ENCODE data around the gene CCNI.
"Not testable (repeated sequence)": the region's sequence is repeated elsewhere in the genome, so short reads cannot be mapped to it uniquely, and the experiment has no call there.

CCNI gene

DNA sequence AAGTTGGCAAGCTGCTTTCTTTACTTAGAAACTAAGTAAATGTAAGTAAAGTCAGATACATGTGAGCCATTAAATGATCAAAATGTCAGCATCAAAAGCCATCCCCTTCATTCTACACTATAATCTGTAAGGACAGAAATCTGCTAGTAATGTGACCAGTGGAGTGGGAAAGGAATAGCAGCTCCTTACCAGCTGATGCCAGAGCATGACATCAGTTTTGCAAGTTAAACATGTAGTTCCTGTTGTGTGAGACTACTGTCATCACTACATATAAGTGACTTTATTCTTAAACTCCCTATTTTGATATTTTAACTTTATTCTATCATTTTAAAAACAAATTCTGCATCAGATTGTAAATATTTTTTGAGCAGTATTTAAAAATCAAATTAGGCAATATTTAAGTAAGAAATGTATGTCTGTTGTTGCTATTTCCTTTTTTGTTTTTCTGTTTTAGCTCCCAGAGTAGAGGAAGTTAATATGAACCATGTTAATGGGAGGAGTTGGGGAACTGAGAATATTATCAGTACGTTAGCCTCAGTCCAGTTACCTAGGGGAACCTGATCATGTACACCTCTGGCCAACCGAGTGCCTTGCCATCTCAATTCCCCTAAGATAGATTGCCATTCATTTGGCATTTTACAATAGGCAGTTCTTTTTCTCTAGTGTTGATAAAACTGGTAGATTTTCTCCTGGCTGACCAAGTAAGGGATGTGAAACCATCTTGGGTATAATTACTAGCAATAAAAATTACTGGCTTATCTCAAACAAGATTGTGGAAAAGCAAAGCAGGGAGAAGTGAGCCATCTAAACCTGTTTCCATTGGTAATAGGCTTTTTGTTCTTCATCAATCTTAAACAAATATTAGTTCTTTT is 34.7 kb downstream of the CCNI start:
- DNase-seq (ENCODE audit: low spot score): no peak

- DNase-seq (ENCODE audit: low spot score): no peak
Observed at GRCh38 chr4:77040270-77040669, 35.5 kb downstream of the CCNI start.

GRCh38 chr4:77039796-77040195 is 36.0 kb downstream of the CCNI start:
- no peak for DNase-seq (ENCODE audit: low spot score)

DNA sequence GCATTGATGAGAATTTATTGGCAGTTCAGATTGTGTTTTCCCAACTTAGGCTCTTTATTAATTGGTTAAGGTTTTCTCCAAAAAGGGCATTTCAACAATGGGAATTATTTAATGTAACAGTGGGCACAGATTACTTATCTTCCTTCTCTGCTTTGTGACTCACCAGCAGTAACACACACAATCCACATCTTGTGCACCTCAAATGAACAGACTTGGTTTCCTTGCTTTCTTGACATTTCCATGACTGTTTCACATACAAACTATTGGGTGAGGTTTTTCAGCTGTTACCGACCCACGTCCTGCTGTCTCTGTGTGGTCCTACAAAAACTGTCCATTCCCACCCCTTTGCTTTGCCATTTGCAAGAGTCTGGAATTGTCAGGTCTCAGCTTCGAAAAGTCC is 38.1 kb downstream of the CCNI start:
- no peak for DNase-seq (ENCODE audit: low spot score)

GRCh38 chr4:77037168-77037567 is 38.6 kb downstream of the CCNI start:
- not testable (repeated sequence) for DNase-seq (ENCODE audit: low spot score)

DNA sequence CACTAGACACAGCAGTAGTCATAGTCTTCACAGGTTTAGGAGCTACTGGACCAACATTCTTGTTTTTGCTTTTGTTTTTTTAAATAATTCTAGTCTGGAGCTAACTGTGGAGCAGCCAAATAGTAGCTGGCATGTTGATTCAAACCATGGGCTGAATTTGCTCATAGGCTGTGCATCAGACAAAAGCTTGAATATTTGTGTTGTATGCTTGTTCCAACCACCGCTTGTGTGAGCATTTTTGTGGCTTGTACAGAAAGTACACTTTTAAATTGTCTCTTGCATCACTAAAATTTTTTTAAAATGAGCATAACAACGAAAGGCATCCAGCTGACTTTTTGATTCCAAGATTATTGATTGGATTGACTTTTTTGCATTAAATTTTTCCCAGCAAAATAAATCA is 39.6 kb downstream of the CCNI start:
- DNase-seq (ENCODE audit: low spot score): no peak

GRCh38 chr4:77035153-77035552 is 40.6 kb downstream of the CCNI start:
- DNase-seq (ENCODE audit: low spot score): no peak

GRCh38 chr4:77031544-77031943 is 44.2 kb downstream of the CCNI start:
- DNase-seq (ENCODE audit: low spot score): no peak

DNA sequence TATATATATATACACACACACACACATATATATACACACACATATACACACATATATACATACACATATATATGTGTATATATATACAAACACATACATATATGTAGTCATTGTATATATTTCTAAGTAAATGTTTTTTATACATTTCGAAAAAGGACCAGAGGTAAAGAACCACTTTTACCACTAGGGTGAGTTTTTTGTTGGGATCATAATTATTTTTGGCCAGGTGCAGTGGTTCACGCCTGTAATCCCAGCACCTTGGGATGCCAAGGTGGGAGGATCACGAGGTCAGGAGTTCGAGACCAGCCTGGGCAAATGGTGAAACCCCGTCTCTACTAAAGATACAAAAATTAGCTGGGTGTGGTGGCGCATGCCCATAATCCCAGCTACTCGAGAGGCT is 46.0 kb downstream of the CCNI start:
- DNase-seq (ENCODE audit: low spot score): not testable (repeated sequence)

GRCh38 chr4:77028246-77028645 is 47.5 kb downstream of the CCNI start:
- DNase-seq (ENCODE audit: low spot score): no peak

GRCh38 chr4:77026322-77026704 is 49.5 kb downstream of the CCNI start:
- DNase-seq (ENCODE audit: low spot score): no peak

DNA sequence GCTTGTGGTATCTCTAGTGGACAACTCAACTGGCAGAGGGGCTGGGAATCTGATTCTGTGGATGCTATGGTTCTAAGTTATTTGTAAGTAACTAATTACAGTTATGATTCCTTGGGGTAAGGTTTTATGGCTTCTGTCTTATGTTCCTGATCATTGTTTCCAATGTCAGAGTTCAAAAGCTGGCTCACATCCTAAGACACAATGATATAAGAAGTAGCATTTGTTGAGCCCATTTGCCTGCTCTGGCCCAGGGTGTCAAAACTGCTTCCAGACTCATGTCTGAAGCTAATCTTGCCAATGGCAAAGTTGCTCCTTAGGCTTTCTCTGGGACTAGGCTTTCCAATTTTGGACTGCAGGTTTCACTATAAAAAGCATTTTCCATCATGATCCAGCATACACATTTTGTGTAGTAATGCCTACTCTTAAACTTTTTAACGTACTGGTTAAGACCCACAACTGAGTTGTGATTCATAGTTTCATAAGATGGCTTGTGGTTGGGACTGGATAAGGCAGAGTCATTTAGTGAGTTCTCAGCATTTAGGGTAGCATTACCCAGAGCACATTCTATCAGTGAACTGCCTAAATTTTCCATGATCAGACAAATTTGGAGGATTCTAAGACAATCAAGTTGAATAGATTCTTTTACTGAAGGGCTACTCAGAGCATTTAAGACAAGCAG is 50.0 kb downstream of the CCNI start:
- DNase-seq (ENCODE audit: low spot score): no peak

DNA sequence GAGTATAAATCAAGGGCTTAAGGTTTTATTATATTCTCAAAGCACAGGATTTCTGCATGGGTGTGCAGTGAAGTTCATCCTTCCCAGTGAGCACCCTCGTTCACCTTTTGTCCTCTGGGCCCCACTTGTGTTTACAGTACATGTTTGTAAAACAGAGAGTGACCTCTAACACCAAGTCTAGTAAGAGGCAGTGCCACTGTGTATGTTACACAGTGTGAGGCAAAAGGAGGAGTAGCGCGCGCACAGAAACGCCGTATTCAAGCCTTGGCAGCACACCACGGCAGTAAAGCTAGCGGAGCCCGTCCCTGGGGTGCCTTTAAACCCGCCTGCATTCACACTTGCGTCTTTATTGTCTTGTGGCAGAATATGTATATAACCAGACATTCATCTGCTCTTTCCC is 51.9 kb downstream of the CCNI start:
- no peak for DNase-seq (ENCODE audit: low spot score)

GRCh38 chr4:77022560-77023179 is 53.1 kb downstream of the CCNI start:
- no peak for DNase-seq (ENCODE audit: low spot score)

DNA sequence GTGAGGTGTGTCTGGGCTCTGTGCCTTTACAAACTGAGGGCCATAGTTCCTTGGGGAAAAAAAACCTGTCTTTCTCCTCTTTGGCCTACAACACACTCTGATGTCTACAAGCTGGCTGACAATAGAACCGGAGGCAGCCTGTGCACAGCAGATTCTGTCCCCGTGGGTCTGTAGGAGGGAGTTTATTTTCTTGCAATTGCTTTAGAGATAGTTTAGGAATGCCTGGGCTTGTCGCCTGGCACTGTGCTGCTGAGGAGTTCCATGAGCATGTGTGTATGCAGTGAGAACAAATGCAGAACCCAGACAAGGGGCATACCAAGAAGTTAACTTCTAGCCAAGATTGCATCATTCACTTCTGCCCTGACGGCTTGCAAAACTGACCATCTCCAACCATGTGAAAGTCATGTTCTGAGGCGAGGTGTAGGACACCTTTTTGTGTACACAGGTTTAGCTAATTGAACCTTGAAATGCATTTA is 54.1 kb downstream of the CCNI start:
- no peak for DNase-seq (ENCODE audit: low spot score)

DNA sequence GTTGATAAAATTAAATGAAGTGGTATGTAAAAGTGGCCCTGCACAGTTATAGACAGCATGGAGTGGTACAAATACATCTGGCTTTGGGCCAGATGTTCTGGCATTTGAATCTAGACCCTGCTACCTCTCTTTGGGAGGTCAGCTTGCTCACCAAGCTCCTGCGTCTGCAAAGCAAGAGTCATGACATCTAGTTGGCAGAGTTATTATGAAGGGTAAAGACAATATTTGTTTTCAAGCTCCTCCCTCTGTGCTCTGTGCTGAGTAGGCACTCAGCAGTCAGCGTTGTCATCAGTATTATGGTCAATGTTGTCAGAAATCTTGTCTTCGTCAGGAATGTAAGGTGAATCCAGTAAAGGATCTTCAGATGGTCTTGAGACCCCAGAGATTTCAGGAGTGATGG is 55.8 kb downstream of the CCNI start:
- no peak for DNase-seq (ENCODE audit: low spot score)

DNA sequence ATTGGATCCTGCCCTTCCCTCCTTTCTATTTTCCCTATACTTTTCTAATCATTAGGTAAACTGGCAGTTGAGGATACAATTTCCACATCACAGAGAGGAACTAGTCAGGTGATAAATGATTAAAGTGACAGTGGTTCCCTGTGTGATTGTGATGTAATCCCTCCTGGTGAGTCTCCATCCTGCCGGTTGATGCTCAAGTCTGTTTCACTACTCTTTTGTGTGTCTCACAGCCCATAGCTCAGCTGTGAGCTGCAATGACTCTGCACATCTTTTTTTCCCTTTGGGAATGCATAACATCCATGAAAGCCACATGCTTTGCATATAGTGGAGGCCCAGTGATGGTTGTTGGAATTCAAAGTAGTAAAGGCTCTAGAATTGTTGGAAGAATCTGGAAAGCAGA is 60.4 kb downstream of the CCNI start:
- no peak for DNase-seq (ENCODE audit: low spot score)

DNA sequence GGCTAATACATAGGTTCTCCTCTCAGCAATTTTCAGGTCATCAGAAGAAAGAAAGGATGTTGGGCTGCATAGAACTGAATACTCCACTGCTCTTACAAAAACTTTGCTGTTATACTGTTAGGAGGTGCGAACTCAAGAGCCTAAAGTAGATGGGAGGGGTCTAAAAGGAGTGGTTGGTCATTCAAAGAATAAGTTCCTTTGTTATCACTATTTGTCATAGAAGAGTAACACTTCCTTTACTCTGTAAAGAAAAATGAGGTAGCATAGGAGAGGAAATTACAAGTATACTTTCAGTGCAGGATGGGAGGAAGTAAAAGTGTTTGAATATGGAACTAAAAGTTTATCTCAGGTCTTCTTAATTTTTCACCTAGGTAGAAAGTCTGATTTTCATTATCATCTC is 61.5 kb downstream of the CCNI start:
- DNase-seq (ENCODE audit: low spot score): no peak

DNA sequence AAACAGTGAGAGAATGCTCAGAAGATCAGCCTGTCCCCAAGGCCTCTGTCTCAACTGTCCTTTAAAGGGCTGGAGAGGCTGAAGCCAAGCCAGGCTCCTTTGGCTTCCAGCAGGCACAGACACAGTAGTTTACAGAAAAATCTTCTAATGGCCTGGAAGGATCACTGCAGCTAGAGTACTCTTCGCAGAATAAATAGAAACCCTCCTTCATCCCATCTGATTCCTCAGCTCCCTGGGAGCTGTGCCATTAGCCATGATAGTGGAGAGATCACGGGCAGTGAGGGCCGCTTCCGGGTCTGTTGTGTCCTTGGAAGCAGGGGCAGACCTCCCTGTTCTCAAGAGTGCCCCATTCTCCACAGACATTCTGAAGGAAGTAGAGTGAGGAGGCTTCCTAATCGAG is 63.1 kb downstream of the CCNI start:
- DNase-seq (ENCODE audit: low spot score): no peak

DNA sequence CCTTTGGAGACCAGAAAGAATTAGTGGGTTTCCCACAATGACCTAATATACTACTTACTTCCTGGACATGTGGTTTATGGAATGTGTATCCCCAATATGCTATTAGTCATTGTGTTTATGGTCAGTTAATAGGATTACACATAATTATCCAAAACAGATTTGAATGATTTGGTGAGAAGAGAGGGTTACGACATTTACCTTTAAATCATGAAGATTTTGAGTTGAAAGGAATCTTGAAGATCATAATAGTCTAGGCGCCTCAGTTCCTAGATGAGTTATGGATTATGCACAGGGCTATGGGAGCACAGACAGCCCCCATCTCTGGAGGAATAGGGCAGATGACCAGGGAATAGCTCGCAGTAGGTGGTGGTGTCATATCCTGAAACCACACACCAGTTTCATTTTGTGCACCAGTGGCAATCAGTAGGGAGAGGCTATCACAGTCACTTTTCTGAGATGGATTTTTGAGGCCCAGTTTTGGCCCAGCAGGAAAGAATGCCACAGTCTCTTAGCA is 64.9 kb downstream of the CCNI start:
- DNase-seq (ENCODE audit: low spot score): no peak

DNA sequence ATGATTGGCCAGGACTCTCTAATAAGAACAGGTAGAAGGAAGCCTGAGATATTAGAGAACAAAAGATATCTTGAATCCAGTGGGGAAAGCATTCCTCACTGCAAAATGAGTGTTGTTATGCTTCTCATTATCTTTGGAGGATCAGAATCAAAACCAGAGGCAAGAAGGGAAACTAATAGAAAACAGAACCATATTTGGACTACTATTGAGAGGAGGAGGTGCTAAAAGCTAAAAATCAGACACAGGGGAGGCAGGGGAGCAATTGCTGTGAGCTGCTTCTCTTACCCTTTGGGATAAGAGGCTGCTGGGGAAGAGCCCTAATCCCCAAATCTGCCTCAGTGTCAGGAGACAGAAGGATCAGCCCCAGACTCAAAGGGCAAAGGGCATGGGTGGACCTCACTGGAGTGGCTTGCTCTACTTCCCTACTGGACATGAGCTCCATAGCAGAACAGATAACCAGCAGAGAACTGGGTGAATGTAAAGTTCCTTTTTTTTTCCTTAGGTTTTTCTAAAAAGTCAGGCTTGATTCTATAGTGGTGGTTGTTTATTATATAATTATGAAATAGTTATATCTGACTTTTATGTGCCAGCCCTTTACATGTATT is 66.2 kb downstream of the CCNI start:
- DNase-seq (ENCODE audit: low spot score): no peak

All from globus pallidus (tissue), 1 donor.